Measurements from ENCODE around the gene PLSCR3. TPM values are rescaled to one million over a fixed set of nuclear protein-coding genes. Genes with fewer than 3 reads are reported as not detected.

Gene PLSCR3
- total RNA-seq, 2 experiments from 2014 or later, result 15.3 to 23.1 TPM

DNA sequence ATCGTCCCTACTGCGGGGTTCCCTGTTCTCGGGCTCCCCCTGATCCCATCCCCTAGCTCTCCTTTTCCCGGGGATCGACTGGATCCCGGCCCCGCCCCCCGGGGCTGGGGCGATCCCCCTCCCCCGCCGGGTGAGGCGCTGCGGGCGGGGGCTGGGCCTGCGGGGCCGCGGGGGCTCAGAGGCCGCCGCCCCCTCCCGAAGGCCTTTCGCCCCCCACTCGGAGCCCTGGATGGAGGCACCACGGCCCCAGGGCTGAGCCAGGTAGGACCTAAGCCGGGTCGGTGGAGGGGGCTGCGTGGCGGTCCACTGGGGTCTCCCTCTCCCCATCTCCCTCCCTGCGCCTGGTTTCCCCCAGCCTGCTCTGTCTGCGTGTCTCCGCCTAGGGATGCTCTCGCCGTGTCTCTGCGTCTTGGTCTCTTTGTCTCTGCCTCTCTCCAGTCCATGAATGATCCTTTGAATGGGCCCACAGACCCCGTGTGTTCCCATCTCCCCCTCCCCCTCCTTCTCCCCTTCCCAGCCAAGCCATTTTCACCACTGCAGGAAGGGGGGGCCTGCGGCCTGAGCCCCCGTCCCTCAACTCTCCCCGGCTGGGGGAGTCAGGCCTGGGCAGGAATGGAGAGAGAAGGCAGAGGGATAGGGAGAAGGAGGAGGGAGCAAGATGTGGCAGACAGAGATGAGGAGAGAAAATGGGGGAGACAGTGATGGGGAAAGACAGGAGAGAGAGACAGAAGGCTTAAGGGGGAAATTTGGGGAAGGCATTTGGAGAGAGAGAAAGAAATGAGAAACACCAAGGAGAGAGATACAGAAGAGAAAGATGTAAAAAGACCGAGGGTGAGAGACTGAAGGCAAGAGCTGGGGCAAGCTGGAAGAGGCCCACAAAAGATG lies 11.3 kb upstream of the PLSCR3 start:
- no TSS peak for BruUV-seq (replicated peaks)
- Histone ChIP-seq H2AFZ (ENCODE audit: low read length) (no peak overlapping the region), H3K4me3 (ENCODE audit: low read depth, low read length, poor library complexity, severe bottlenecking) (no peak overlapping the region), H3K9me2 (ENCODE audit: insufficient read depth, low read length) (no peaks in the 10 kb centered on the region), H3K36me3 (ENCODE audit: insufficient read depth, low read length) (no peaks in the 10 kb centered on the region), H3K79me2 (ENCODE audit: insufficient read depth, low read depth, low read length) (no peaks in the 10 kb centered on the region), H3K4me2 (ENCODE audit: low read length) (no peak overlapping the region), H4K20me1 (ENCODE audit: insufficient read depth, low read length) (no peaks in the 10 kb centered on the region), H3K9me3 (ENCODE audit: low read length) (no peaks in the 10 kb centered on the region), H3K4me1 (ENCODE audit: insufficient read depth, low read length, poor library complexity, severe bottlenecking) (peaks cover 6% of the 10 kb centered on the region), H3K27ac (ENCODE audit: low read depth, low read length, poor library complexity, severe bottlenecking) (no peak overlapping the region)
- CTCF ChIA-PET (ENCODE audit: unreplicated experiment), result no interaction called here
- POLR2A ChIA-PET, result interaction anchor here (0.6 kb wide), 1 partner anchor 182 kb away, joined by 4 read pairs; no protein-coding TSS in a partner anchor
- TF ChIP-seq, protein P1, sequence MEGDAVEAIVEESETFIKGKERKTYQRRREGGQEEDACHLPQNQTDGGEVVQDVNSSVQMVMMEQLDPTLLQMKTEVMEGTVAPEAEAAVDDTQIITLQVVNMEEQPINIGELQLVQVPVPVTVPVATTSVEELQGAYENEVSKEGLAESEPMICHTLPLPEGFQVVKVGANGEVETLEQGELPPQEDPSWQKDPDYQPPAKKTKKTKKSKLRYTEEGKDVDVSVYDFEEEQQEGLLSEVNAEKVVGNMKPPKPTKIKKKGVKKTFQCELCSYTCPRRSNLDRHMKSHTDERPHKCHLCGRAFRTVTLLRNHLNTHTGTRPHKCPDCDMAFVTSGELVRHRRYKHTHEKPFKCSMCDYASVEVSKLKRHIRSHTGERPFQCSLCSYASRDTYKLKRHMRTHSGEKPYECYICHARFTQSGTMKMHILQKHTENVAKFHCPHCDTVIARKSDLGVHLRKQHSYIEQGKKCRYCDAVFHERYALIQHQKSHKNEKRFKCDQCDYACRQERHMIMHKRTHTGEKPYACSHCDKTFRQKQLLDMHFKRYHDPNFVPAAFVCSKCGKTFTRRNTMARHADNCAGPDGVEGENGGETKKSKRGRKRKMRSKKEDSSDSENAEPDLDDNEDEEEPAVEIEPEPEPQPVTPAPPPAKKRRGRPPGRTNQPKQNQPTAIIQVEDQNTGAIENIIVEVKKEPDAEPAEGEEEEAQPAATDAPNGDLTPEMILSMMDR (conservative IDR thresholded peaks at IDR 0.05; ENCODE audit: low read length), result no peak
- TF ChIP-seq EZH2phosphoT487 (IDR thresholded peaks at IDR 0.05; ENCODE audit: borderline replicate concordance, low read depth, low read length), result no peak
- DNase-seq (ENCODE audit: low spot score), result no peak
- intact Hi-C loops (cut with micrococcal nuclease; ENCODE audit: unreplicated experiment), result no loop called here

DNA sequence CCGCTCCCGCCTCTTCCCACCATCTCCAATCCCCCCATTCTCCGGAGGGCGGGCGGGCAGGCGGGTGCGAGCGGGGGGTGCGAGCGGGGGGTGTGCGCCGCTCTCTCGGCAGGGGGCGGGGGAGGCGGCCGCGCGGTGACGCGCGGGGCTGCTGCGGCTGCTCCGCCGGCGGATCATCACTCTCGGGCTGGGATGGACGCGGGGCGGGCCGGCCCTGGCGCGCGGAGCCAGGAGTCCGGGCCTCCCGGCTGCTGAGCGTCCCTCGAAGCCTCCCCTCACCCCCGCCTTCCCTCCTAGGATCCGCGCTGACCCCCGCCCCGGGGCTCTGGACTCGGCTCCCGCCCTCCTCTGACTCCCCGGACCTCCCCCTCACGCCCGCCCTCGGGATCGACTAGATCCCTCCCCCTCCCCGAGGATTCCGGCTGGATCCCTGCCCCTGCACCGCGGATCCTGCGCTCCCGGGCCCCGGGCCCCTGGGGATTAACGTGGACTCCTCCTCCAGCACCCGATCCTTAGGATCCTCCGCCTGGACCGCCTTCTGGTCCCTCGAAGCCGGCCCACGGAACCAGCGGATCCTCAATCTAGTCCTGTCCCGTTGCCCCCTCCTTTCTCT lies 10.5 kb upstream of the PLSCR3 start:
- no peak overlapping the region for H3K27ac ChIP-seq (ENCODE audit: low read depth, low read length, poor library complexity, severe bottlenecking)
- DNase-seq (ENCODE audit: low spot score), result no peak
- POLR2A ChIA-PET, result interaction anchor here (0.6 to 1.5 kb wide), 8 partner anchors 10 to 284 kb away, joined by 3 to 8 read pairs (median 4); partner anchors contain the start of genes PLSCR3, TMEM102 and WRAP53

More for the DNA sequence above, 10.5 kb upstream of the PLSCR3 start:
- Histone ChIP-seq H4K20me1 (ENCODE audit: insufficient read depth, low read length) (no peaks in the 10 kb centered on the region), H3K4me2 (ENCODE audit: low read length) (peak overlapping the region; percentile 55; the same call in 1 of the 2 replicates), H3K36me3 (ENCODE audit: insufficient read depth, low read length) (no peaks in the 10 kb centered on the region), H2AFZ (ENCODE audit: low read length) (no peak overlapping the region), H3K4me1 (ENCODE audit: insufficient read depth, low read length, poor library complexity, severe bottlenecking) (peaks cover 6% of the 10 kb centered on the region), H3K4me3 (ENCODE audit: low read depth, low read length, poor library complexity, severe bottlenecking) (peak overlapping the region; percentile 70), H3K79me2 (ENCODE audit: insufficient read depth, low read depth, low read length) (no peaks in the 10 kb centered on the region), H3K9me2 (ENCODE audit: insufficient read depth, low read length) (no peaks in the 10 kb centered on the region), H3K9me3 (ENCODE audit: low read length) (no peaks in the 10 kb centered on the region)
- TF ChIP-seq, protein P1 (conservative IDR thresholded peaks at IDR 0.05; ENCODE audit: low read length), result no peak
- BruUV-seq (replicated peaks), result no TSS peak
- intact Hi-C loops (cut with micrococcal nuclease; ENCODE audit: unreplicated experiment), result loop anchor here (5.0 kb wide), 1 partner anchor 53 kb away; the partner anchor contains the start of gene KCTD11
- CTCF ChIA-PET (ENCODE audit: unreplicated experiment), result interaction anchor here (1.0 kb wide), 1 partner anchor 10 kb away, joined by 3 read pairs; no protein-coding TSS in a partner anchor

Data from OCI-LY7 (cell line).